Ishikawa (cell line): Measurements from ENCODE around the gene PSMA3.

Experiments used
- CEBPB ChIP-seq: IDR thresholded peaks from 2 replicates; pipeline ENCODE4 v1.6.1; 2012
- EP300 ChIP-seq: IDR thresholded peaks from 2 replicates; pipeline ENCODE4 v1.6.1; 2012; ENCODE audit warnings: borderline replicate concordance
- TAF1 ChIP-seq: IDR thresholded peaks from 2 replicates; pipeline ENCODE4 v1.6.1; 2012; ENCODE audit warnings: low read depth, mild to moderate bottlenecking
- ZBTB7A ChIP-seq: IDR thresholded peaks from 2 replicates; pipeline ENCODE4 v1.6.1; 2012; ENCODE audit warnings: low read depth

DNA sequence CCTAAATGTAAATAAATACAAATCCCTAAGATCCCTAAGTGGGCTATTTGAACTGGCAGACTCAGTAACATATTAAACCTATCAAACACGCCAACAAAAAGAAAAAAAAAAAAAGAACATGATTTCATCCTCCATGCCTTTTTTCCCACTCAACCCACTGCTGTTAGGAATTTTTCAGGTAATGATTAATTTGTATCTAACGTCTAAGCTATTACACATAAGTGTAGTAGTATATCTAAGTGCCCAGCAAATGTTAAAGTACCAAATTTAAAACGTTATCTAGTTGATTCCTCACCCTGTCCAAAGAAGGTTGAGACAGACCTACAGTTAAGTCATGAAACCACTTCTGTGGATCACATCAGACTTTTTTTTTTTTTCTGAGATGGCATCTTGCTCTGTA is 37.3 kb downstream of the PSMA3 start:
- TF ChIP-seq EP300 (no peak), CEBPB (no peak), ZBTB7A (no peak), TAF1 (no peak)
